B cell (primary cell): ENCODE measurements around the gene RNF111.

Source experiments
- CTCF ChIP-seq: fragments of 200-600 bp; IDR thresholded peaks from one replicate; pipeline ENCODE4 v1.8.0; 2022; ENCODE audit warnings: antibody characterized with exemption, mild to moderate bottlenecking
- EZH2 ChIP-seq: IDR thresholded peaks from 2 replicates; pipeline ENCODE4 v1.6.1; 2012; ENCODE audit warnings: borderline replicate concordance, low read depth, mild to moderate bottlenecking, moderate library complexity, low read length; ENCODE audit not compliant: insufficient read depth, poor library complexity, severe bottlenecking

- TF ChIP-seq CTCF: no peak
- TF ChIP-seq EZH2: no peak
These were observed 100.3 kb downstream of the RNF111 start for GRCh38 chr15:59087731-59088130.
